SKM-1 treated with dmso at 0.1 percent for 144 hours (cell line): ENCODE results near the gene THY1.
A peak's percentile ranks its signal among the peaks of the same experiment; 100 is the strongest.

ENCODE experiments used
- DNase-seq: peaks from one replicate; lab custom pipeline; 2025; ENCODE audit not compliant: unreplicated experiment; lab: John Stamatoyannopoulos, UW

The THY1 gene

GRCh38 chr11:119370486-119371046, 52.4 kb downstream of the THY1 start:
- DNase-seq: no peak

- no peak for DNase-seq
Observed at GRCh38 chr11:119369132-119369925, 53.6 kb downstream of the THY1 start.

DNA sequence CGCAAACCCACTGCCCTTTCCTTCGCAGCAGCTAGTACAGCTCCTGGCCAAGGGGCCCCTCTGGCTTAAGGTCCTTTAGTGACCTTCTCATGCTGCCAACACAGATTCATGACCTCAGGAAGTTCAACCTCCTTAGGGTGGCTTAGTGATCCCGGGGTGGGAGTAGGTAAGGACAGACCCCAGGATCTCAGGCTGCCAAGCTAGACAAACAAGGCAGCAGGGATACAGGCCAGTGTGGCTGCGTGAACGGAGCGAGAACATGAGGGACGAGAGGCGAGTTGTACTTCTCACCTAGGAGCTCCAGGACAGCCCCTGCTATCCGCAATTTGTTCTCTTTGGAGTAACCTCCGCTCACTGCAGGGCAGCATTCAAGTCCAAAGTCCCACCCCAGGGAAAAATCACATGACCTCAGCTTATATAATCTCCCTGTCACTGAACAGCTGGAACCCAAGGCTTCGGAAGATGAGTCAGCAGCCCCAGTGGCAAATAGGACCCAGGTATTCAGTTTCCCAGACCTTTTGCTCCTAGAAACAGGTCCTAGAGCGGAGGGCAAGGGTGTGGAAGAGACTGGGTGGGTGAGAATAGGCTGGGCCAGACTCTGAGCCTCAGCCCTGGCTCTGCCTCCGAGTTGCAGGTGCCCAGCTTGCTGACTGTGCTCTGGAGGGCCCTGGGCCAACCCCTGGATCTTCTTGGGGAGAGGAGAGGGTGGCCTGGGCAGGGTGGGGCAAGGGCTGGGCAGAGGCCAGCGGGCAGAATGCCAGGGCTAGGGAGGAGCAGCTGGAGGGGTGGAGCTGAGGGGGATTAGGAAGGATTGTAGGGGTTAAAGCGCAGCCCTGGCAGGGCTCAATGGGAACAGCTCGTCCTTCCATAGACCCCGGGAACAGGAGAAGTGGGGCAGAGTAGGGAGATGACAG, 54.6 kb downstream of the THY1 start:
- no peak for DNase-seq

- peak; percentile 89 for DNase-seq
Observed at GRCh38 chr11:119367661-119368120, 55.3 kb downstream of the THY1 start.
